ENCODE results near the gene CCDC148.

CCDC148 gene

DNA sequence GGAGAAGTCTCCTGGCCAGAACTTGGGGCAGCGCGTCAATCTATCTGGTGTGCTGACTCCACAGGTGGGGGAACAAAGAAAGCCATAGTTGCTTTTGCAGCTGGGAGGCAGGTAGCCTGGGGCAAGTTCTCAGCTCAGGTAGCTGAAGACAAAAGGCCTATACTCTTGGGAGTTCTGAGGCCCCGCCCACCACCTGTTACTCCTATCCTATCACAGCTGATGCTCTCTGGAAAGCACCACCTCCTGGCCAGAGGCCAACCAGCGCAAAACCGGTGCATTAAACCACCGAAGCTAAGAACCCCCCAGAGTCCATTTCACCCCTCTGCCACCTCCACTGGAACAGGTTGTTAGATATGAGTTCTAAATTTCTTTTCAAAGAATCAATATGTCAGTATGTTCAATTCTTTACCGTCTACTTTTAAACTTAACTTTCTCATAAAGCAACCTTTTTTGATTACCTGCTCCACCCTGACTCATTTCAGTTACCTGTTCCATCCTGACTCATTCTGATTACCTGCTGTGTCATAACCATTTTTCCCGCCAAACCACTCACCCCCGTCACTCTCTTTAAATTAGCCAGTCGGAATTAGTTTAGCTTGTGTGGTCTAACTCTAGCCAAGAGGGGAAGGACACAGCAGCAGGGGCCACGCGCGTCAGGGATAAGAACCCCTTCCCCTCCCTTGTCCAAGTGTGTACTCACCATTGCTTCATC, 311.5 kb downstream of the CCDC148 start:
- FAIRE-seq, result no peak

GRCh38 chr2:158143703-158144360, 312.7 kb downstream of the CCDC148 start:
- FAIRE-seq, result no peak

DNA sequence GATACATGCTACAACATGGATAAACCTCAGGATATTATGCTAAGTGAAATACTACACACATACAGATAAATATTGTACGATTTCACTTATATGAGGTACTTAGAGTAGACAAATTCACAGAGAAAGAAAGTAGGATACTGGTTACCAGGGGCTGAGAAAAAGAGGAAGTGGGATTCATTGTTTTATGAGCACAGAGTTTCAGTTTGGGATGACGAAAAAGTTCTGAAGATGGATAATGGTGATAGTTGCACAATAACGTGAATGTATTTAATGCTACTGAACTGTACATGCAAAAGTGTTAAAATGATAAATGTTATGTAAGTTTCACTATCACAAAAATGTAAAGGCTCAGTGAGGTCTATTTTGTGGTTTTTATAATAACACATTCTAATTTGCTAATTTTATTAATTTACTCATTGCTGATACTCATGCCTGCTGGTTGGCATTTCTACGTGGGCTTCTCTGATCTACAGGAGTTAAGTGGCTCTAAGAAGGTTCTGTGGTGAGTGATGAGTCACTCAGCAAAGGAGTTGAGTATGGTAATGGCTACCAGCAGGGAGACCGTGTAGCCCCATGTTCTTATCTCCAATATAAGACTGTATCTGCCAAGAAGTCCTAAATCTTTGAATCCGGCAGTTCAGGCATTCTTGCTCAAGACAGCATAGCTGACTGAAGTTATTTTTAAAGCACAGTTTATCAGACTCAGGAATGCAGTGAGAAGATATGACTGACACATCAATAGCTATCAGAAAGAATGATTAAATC, 313.8 kb downstream of the CCDC148 start:
- no peak for FAIRE-seq

DNA sequence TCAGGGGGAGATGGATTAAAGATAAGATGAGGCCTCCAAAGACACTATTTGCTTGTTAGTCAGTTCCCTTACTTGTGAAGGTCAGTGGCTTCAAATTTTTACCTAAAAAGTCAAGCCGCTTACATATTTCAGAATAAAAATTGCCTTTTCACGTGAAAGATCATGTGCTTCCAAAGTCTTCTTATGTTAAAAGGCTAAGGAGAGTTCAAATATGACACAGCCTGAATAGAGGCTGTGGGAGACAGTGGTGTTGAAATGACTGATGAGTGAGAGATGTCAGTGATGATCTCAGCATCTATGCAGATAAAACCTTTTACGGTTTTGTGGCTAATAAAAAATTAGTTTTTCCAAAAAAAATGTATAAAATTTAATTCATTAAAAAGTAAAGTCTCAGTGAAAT, 314.4 kb downstream of the CCDC148 start:
- no peak for FAIRE-seq

GRCh38 chr2:158140201-158140600, 316.4 kb downstream of the CCDC148 start:
- no peak for FAIRE-seq

DNA sequence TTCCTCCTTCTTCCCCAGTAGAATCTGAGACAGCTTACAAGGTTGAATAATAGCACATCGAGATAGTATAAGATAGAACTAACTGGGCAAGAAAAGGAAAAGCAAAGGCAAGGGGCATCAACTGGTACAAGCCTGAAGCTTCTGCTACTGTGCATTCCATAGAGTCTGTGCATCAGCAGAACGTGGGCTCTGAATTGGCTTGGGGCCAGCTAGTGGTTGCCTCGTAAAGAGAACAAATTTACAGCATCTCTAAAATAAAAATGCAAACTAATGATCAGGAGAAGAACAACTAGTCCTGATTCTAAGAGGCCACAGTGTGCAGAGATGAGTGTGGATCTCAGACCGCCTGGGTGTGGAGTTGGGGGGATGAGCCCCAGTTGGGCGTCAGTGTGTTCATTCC, 318.3 kb downstream of the CCDC148 start:
- FAIRE-seq, result no peak

DNA sequence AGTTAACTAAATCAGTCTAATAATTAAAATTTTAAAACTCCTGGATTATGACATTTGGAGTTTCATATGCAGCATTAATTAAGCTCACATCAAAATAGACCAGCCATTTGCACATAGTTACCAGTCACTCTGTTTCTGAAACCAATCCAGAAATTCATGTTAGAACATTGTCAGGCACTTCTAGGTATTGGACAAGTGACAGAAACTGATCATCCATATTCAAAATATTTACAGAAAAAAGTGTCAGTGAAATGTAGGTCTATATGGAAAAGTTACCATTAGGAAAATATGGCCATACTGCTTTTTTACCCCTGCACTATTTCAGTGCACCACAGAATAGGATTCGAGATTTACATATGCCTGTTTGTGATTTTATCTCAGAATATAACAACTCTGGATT, 321.5 kb downstream of the CCDC148 start:
- FAIRE-seq, result no peak

DNA sequence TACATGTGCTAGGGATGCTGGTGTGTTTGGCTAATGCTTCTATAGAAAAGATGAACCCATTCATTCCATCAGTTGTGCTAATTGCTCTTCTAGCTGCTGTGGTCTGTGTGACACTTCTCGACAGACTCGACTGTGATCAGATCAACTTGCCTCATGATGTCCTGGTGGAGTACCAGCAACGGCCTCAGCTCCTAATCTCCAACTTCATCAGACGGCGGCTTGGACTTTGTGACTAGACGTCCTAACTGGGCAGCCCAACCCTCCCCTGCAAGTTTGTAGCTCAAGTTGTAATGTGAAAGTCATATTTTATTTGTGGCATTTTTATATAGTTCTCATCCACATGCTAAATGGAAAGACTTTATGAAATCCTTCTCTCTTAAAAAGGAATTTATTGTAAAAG, 321.9 kb downstream of the CCDC148 start:
- FAIRE-seq, result no peak

- no peak for FAIRE-seq
These were observed 322.5 kb downstream of the CCDC148 start for GRCh38 chr2:158134055-158134454.

DNA sequence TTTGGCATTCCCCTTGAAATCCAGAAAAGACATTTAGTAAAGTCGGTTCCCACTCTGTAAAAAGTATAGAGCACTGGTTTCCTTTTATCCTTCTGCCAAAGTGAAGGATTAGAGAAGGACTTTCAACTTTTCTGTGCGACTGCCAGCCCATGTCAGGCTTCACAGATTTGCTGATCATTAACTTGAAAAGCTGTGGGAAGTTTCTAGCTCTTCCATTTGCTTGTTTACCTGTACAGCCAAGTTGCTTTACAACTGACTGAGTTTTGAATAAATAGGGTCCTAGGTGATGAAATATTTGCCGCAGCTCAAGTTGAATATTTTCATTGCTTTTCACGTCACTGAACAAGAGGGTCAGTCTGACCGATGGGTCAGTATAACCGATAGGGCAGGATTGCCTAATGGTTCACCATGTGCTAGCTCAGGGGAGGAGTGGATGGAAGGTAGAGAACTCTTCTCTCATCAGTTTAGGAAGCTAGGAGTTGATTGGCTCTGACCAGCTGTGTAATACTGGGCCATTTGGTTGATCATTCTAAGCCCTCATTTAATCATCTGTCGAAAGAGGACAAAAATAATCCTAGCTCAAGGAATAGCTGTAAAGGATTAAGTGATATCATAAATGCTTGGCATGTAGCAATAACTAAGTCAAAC, 324.5 kb downstream of the CCDC148 start:
- no peak for FAIRE-seq

GRCh38 chr2:158131483-158131912, 325.1 kb downstream of the CCDC148 start:
- FAIRE-seq, result no peak

- FAIRE-seq, result no peak
These were observed 325.6 kb downstream of the CCDC148 start for GRCh38 chr2:158130832-158131473.

DNA sequence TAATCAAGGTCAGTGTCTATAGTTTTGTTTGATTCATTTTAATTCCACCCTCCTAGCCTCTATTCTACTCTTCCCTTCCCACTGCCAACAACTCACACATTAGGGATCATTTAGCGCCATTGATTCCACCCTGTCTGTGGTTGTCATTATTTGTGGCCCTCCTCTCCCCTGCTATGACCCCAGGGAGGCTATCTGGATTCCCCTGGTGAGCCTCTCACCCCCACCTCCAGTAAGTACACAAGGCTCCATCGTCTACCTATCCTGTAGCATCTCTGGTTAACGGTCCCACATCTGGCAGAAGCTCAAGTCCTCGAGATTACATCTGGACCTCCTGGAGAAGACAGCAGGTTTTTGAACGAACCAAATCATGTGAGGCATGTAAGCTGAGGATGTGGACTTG, 327.5 kb downstream of the CCDC148 start:
- no peak for FAIRE-seq

DNA sequence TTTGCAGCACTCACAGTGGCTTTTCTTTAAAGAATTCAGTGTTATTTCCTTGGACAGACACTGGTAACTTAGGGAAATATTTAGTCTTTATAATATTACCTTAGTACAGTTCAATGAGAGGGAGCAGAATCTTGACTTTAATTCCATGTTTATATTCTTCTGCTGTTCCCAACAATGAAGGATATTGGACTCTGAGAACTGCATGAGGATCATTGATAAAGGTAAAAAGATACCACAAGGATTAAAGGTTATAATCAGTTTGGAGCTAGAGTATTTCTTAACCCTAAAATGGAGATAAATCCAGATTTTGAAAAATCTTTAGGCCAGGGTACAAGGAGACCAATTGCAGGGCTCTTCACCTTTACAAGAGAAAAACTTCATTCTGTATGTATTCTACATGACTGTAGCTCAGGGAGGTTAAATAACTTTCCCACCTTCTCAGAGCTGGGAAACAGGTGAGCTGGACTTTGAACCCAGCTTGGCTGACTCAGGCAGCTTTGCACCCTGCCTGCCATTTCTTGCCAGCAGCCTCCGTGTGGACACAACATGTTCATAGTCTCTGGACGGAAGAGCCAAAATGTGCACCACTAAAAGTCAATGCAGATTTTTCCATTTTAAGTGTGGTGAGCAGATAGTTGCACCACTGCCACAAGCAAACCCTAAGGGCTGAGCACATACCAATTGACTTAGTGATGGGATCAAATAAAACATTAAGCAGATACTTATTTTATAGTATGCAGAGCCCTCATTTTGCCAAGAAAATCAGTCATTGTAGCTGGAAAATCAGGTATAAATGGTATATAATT, 328.2 kb downstream of the CCDC148 start:
- FAIRE-seq, result no peak

- FAIRE-seq, result no peak
These were observed 329.2 kb downstream of the CCDC148 start for GRCh38 chr2:158127380-158127804.

- FAIRE-seq, result no peak
These were observed 330.6 kb downstream of the CCDC148 start for GRCh38 chr2:158125756-158126498.

- FAIRE-seq, result no peak
These were observed 331.7 kb downstream of the CCDC148 start for GRCh38 chr2:158124896-158125295.

All from A204.1 (cell line).